RPMI7951 (cell line): ENCODE results near the gene CBX2. TPM values are rescaled to one million over a fixed set of nuclear protein-coding genes. Genes with fewer than 3 reads are reported as not detected.
A peak's percentile ranks its signal among the peaks of the same experiment; 100 is the strongest.

ENCODE experiments used
- DNase-seq: peaks from one replicate; pipeline ENCODE4 v3.0.0-alpha.2; 2012; ENCODE audit warnings: low read depth
- total RNA-seq: library from RNA; depleted of rRNA; stranded (reverse); fragments of >200 nt; shearing (Covaris generic); gene quantifications from 2 replicates; pipeline ENCODE4 v1.2.3, GENCODE V29; 2014

The CBX2 gene
- total RNA-seq, 1 experiment from 2014 or later = 5.0 TPM

DNA sequence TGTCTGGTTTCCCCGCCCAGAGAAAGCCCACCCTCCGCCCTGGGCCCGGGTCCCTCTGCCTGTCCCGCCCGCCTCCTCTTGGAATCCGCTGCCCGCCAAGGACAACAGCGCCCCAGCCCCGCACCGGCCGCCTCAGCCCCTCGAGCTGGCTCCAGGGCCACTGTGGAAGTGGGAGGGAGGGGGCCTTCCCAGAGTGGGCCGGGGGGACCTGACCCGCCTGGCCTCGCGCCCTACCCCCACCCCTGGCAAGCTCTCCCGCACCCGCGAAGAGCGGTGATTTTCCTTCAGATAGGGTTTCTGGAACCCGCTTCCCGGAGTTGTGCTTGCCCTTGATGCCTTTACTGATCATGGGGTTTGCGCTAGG lies 21.2 kb downstream of the CBX2 start:
- no peak for DNase-seq

DNA sequence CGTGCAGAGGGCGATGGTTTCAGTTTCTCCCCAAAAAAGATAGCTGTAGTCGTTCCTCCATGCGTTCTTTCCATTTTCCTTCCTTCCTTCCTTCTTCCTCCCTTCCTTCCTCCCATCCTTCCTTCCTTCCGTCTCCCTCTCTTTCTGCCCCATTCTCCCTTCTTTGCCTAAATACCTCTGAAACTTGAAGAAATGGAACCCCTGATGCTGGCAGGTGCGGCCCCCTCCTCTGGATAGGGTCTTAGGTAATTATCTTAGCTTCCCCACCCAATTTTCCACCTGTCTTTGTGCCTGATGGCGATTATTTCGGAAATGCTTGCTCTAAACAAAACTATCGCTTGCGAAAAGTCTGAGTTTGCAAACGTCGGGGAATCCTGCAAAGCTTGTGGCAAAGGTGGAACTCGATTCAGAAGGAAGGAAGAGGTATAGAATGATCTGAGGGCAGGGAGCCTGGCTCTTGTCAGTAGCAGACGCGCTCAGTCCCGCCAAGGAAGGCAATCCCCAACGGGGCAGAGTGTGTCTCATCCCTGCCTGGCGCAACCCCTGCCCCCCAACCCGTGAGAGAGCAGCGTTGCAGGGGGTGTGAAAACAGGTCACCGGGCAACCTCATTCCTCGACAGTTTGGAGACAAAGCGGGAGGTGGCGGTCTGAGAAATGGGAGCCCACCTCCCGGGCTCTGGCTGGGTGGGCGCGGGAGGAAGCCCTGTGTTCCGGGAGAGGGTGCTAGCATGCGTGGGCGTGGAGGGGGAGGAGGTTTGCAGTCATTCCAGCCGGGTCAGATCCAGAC lies 21.8 kb downstream of the CBX2 start:
- no peak for DNase-seq

GRCh38 chr17:79800325-79801155 lies 22.6 kb downstream of the CBX2 start:
- peak; percentile 72 for DNase-seq

DNA sequence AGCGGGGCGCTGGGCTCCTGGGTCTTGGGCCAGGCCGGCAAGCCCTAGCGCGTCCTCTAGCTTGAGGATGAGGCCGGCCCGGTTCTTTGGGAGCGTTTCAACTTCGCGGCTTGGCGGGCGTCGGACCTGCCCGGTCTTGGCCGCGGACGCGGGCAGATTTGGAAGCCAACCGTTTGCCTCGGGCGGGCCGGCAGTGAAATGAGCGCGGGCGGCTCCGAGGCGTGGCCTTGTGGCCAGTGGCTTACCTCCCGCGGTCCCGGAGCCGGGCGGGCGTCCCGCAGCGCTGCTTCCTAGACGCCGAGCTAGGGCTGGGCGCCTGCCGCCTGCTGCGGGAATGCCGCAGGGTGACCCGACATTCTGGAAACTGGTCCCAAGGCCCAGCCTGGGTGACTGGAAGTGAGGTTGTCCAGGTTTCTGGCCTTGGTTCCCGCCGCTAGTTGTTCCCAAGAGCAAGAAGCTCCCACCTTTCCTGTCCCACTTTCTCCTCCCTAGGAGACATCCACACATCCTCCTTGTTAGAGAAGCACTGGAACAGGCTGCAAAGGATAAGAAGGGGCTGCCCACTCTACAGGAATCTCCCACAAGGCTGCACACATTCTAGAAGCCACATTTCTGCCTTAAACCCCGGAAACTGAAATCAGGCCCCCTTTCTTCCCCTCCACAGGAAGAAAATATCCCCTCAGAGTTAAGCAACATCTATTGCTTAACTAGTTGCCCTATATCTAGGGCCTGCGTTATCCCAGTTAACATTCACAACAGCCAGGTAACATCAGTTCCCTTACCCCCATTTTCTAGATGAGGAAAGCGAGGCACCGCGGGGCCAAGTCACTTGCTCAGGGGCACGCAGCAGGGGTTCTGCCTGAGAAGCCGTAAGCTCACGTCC lies 23.4 kb downstream of the CBX2 start:
- peak; percentile 55 for DNase-seq

DNA sequence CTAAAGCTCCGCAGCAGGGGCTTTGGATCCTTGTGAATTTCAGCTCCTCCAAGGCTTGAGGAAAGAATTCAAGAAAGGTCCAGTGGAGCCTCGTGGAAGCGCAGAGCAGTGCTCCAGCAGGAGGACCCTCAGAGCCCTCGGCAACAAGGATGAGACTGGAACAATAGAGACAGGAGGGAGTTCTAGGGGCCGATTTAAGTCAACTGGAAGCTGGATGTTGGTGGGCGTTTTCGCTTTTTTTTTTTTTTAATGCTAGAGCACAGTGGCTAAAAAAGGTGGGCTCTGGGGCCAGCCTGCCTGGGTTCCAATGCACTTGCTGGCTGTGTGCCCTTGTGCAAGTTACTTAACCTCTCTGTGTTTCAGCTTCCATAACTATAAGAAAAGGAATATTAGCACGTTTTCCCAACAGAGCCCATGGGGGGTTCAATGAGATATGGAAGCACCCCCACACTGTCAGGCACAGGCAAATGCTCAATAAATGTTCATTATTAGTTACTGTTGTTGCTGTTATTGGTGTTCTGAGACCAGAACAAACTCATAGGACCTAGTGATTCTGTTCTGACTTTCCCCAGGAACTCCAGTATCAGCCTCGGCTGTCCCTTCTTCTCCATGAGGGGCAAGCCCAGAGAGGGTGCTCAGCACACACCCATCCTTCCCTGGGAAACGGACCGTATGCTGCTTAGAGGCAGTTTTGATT lies 24.2 kb downstream of the CBX2 start:
- DNase-seq = no peak

DNA sequence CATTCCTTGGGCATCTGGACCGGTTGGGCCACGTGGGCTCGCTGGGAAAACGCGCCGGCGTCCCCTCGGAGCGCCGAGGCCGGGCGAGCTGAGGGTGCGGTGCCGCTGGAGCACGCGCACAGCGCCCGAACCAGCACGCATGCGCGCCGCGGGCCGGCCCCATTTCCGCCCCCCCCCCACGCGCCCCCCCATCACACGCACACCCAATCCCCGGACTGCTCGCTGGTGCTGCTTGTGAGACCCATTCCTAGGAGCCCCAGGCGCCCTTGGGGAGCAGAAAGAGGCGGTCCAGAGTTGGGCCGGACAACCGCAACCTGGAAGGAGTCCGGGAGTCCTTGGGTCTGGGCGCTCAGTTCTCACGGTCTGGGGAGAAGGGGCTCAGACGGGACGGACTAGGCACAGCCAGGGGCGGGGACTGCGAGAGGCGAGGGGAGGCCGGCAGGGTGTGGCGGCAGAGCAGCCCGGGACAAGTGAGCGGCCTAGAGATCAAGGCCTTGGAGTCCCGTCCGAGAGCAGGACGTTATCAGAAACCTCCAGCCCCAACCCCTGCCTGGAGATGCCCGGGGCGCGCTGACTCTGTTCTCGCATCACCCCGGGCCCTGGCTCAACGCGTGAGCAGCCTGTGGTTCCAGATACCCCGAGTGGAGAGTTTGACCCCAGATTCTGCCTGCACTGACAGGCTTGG lies 24.9 kb downstream of the CBX2 start:
- no peak for DNase-seq

DNA sequence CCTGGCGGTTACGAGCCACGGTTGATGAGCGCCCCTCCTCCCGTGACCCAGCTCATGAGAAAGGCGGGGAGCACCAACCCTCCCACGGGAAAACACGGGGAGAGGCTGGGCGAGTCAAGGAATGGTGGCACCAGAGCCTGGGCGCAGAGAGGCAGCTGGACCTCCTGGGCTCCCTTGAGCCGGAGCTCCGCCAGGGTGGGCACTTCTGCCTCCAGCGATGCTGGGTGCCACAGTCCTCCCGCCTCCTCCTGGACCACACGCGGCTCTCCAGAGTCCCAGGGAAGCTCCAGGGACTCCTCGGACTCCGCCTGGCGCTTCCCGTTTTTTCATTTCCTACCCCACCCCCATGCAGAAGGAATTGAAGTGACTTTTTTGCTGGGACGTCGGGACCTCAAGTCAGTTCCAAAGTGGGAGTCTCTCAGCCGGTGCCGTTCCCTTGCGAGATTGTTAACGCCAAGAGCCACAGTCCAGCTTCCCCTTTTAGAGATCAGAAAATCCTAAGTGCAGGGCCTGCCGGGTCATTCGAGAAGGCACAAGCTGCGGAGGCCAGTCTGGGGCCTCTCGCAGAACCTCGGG lies 25.6 kb downstream of the CBX2 start:
- DNase-seq = no peak

- peak; percentile 47 for DNase-seq
Observed at GRCh38 chr17:79803997-79804855, 26.3 kb downstream of the CBX2 start.

DNA sequence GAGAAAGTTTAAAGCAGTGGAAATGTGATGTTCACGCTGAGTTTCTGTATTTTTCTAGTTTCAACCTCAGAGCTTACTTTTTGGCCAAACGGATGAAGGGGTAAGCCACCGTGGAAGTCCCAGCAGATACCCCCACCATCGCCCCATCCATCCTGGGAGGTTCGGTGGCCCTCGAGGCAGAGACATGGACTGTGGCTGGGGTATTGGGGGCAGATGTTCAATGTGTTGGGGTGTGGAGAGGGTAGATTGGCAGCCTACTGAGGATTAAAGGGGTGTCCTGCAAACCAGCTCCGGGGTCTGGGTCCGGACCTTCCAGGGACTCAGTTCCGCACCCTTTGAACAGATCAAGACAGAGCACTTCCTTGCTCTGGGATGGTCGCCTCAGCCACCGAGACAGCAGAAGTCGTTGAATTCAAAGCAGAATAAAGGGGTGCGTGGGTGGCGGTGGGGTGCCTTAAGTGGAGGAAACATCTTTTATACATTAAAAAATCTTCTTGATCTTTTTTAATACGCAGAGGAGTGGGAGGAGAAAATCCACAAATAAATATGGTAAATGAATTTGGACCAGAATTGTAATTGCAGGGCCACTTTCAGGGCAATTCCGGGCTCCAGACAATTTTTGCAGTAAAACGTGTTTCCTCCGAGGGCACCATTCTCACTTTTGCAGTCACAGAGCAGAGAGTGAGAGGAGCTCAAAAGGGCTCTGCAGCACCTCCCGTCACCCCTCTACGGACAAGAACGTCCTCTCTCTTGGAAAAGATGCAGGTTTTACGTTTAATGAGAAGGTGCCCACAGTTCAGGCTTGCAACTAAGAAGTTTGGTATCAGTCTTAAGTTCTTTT lies 27.1 kb downstream of the CBX2 start:
- no peak for DNase-seq

GRCh38 chr17:79806446-79806760 lies 28.5 kb downstream of the CBX2 start:
- no peak for DNase-seq

DNA sequence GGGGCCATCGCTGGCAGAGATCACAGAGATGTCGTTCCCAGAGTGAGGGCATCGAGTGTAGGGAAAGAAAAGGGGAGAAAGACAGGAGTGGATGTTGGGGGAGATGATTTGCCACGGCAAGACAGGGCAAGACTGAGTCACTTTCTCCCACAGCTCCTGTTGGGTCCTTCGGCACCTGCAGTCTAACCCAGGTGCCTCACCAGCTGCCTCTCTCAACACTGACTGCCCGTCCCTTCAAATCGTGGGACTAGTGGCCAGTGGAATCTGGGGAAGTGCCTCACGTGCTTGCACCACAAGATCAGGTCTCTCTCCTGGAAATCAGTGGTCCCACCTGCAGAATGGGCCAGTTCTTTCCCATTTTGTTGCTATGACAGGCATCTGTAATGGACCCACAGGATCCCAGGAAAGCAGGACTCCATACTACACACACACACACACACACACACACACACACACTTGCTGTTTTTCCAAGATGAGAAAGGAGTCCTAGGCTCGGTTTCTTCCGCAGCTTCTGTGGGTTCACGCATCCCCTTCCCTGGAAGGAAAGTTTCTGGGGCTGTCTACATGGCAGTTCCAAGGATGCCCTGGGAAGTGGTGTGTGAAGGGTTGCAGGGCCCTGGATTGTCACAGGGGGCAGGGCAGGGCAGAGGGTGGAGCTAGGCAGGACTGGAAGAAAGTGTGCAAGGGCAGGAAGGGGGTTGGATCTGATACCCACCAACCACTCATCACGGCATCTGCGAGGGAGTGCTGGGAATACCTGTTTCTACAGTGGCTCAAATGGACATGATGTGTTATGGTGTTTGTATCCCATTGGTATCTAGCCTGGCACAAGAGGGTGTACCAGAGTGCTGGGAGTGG lies 29.1 kb downstream of the CBX2 start:
- no peak for DNase-seq

DNA sequence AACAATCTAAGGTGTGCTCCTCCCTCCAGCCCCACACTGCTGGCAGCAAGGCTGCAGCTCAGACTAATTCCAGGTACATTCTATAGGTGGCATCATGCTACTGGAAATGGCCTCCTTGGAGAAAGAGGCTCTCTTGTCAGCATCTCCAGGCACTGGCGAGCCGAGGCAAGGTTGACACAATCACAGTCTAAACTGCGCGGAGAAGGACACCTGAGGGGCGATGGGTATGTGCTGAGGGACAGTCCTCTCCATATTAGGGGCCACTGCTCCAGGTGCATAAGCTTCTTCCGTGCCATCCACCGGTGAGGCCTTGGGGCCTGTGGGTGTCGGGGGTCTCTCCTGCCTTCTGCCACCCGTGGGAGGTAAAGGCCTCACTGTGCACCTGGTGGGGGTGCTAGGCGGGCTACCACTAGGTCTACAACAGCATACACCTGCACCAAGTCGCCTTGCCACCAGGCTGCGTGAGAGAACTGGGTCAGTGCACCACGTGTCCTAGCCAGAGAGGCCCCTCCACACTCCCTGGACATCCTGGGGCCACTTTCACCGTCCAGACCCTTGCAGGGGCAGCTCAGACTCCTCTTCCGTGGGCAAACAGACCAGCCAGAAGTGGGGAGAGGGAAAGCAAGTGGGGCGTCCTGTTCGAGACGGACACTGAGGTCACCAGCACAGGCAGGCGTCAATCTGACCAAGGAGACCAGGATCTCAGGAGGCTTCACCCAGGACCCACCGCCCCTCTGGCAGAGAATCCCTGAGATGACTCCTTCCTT lies 31.0 kb downstream of the CBX2 start:
- no peak for DNase-seq

GRCh38 chr17:79809530-79810129 lies 31.7 kb downstream of the CBX2 start:
- no peak for DNase-seq

- DNase-seq = peak; percentile 82
Observed at GRCh38 chr17:79810130-79811010, 32.4 kb downstream of the CBX2 start.

DNA sequence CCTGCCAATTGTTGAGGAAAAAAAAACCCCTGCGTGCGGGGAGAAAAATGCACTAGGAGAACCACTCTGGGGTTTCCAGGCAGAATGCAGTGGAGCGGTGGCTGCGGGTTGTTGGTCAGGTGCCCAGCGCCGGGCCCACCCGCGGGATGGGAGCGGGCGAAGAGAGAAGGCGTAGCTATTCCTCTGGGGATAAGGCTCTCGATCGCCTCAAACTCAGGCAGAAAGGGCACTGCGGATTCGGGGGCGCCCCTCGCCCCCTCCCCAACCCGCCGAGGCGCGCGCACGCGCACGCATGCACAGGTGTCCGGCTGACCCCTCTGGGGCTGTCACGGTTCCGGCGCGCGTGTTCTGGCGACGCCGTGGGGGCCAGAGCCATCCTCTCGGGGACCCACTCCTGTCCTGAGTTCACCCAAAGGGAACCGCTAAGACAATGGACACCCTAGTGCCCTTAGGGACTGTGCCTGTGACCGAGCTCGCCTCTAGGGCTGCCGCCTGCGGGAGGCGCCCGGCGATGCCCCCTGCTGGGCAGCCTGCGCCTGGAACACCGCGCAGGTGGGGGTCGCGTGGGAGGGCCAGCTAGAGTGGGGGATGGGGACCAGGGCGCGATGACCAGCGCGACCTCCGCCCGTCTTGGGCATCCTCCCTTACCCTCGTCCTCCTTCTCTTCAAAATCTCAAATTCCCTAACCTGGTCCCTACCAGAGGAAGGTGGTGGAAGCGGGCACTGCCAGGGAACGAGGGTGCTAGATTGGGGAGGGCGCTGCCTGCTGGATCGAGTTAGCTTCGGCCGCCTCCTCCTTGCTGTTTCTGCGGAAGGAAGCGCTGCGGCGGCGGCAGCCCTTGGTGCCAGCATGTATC lies 33.3 kb downstream of the CBX2 start:
- peak; percentile 52 for DNase-seq
